ENCODE data around the gene CLCN7.
A peak's percentile ranks its signal among the peaks of the same experiment; 100 is the strongest.

Gene CLCN7

GRCh38 chr16:1474796-1475551 lies at the start of gene CLCN7:
Gene CLCN7, minus strand, starts transcription at chr16:1475028. Its CDS starts 54 bp downstream, at chr16:1474974.
- peak; percentile 100 for DNase-seq (ENCODE audit: low spot score)

- no peak for DNase-seq (ENCODE audit: low spot score)
These were observed 49.5 kb upstream of the CLCN7 start for GRCh38 chr16:1524366-1524765.

GRCh38 chr16:1523581-1524245 lies 48.9 kb upstream of the CLCN7 start:
- DNase-seq (ENCODE audit: low spot score), result no peak

GRCh38 chr16:1520461-1520860 lies 45.6 kb upstream of the CLCN7 start:
- DNase-seq (ENCODE audit: low spot score), result no peak

GRCh38 chr16:1519831-1520230 lies 45.0 kb upstream of the CLCN7 start:
- DNase-seq (ENCODE audit: low spot score), result no peak

GRCh38 chr16:1518626-1519135 lies 43.9 kb upstream of the CLCN7 start:
- no peak for DNase-seq (ENCODE audit: low spot score)

GRCh38 chr16:1514507-1514906 lies 39.7 kb upstream of the CLCN7 start:
- DNase-seq (ENCODE audit: low spot score), result no peak

- DNase-seq (ENCODE audit: low spot score), result no peak
These were observed 37.9 kb upstream of the CLCN7 start for GRCh38 chr16:1512774-1513173.

GRCh38 chr16:1511662-1512569 lies 37.1 kb upstream of the CLCN7 start:
- no peak for DNase-seq (ENCODE audit: low spot score)

GRCh38 chr16:1510941-1511351 lies 36.1 kb upstream of the CLCN7 start:
- DNase-seq (ENCODE audit: low spot score), result peak; percentile 74

- no peak for DNase-seq (ENCODE audit: low spot score)
These were observed 35.4 kb upstream of the CLCN7 start for GRCh38 chr16:1510272-1510671.

- no peak for DNase-seq (ENCODE audit: low spot score)
These were observed 34.7 kb upstream of the CLCN7 start for GRCh38 chr16:1509307-1510221.

GRCh38 chr16:1508494-1509187 lies 33.8 kb upstream of the CLCN7 start:
- DNase-seq (ENCODE audit: low spot score), result no peak

GRCh38 chr16:1506494-1507213 lies 31.8 kb upstream of the CLCN7 start:
- DNase-seq (ENCODE audit: low spot score), result no peak

- no peak for DNase-seq (ENCODE audit: low spot score)
These were observed 31.1 kb upstream of the CLCN7 start for GRCh38 chr16:1505912-1506311.

GRCh38 chr16:1505073-1505844 lies 30.4 kb upstream of the CLCN7 start:
- DNase-seq (ENCODE audit: low spot score), result no peak

GRCh38 chr16:1503110-1503955 lies 28.5 kb upstream of the CLCN7 start:
- DNase-seq (ENCODE audit: low spot score), result no peak
